Rectal smooth muscle tissue (tissue), 1 donor: ENCODE measurements around the gene MAP3K14.

ENCODE experiments used
- H3K27ac ChIP-seq: one replicate; pipeline ENCODE4 v1.7.0; 2013; ENCODE audit warnings: low read depth, low read length, inconsistent platforms
- H3K27me3 ChIP-seq: one replicate; pipeline ENCODE4 v1.7.0; 2013; ENCODE audit warnings: low read length; ENCODE audit not compliant: control insufficient read depth, insufficient read depth
- H3K36me3 ChIP-seq: one replicate; pipeline ENCODE4 v1.7.0; 2013; ENCODE audit warnings: low read length; ENCODE audit not compliant: control insufficient read depth, insufficient read depth
- H3K4me1 ChIP-seq: one replicate; pipeline ENCODE4 v1.7.0; 2013; ENCODE audit warnings: low read length; ENCODE audit not compliant: control insufficient read depth, insufficient read depth
- H3K4me3 ChIP-seq: one replicate; pipeline ENCODE4 v1.7.0; 2013; ENCODE audit warnings: low read length
- H3K9ac ChIP-seq: one replicate; pipeline ENCODE4 v1.7.0; 2013; ENCODE audit warnings: low read length

MAP3K14 gene

DNA sequence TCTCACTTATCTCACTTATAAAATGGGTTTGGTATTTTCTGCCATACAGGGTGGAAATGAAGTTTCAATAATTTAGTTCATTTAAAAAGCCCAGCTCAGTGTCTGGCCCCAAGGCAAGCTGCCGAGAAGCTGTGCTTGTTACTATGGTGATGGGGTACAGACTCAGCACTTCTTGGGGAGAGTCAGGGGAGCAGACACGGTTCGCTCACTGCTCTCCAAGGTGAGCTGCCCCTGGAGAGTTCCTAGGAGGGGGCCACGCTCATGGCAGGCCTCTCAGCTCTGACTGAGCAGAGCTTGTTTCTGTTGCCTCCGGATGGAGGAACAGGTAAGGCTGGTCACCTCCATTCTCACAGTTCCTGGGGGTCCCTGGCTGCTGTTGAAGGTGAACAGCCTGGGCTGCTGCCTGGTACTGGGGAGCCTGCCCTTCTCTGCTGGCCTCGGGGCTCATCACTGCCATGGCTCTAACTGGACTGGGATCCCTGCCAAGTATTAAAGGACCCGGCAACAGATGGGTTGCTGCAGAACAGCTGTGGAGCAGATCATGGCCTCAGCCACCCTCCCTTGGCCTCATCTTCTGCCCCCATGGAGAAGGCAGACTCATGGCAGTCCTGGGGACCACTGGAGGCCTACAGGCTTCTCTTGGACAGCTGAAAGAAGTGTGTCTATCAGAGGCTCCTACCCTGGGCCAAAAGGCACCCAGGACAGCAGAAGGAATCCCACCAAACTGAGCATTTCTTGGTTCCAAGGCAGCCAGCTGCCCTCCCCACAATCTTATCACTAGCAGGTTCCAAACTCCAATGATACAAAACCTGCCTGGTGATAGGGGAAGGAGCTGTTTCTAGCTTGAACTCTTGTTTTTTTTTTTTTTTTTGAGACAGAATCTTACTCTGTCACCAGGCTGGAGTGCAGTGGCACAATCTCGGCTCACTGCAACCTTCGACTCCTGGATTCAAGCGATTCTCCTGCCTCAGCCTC is 29.0 kb downstream of the MAP3K14 start:
- H3K9ac ChIP-seq = peak overlapping the region; percentile 16
- peaks cover 85% of the 10 kb centered on the region for H3K4me1 ChIP-seq
- H3K36me3 ChIP-seq = peaks cover 55% of the 10 kb centered on the region

DNA sequence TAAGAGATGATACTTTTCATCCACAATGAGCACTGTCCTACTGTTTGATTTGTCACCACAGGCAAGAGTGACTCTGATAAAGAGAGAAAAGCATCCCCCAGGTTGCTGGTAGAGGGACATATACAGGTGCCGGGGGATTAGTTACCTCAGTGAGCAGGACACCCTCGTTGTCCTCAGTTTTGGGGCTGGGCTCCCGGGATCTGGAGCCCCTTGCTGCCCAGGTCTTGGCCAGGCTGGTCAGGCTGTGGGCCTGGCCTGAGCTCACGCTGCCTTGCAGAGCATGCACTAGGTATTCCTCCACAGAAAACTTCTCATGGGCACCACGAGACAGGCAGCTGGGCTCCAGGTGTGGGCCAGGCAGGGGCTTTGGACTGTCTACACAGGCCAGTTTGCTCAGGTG is 30.5 kb downstream of the MAP3K14 start:
- Histone ChIP-seq H3K4me3 (no peak overlapping the region), H3K9ac (no peak overlapping the region), H3K27ac (peak overlapping the region; percentile 92), H3K4me1 (peaks cover 78% of the 10 kb centered on the region), H3K27me3 (no peaks in the 10 kb centered on the region), H3K36me3 (peaks cover 59% of the 10 kb centered on the region)

More for the DNA sequence above, 29.0 kb downstream of the MAP3K14 start:
- peak overlapping the region; percentile 2 for H3K4me3 ChIP-seq
- peak overlapping the region; percentile 92 for H3K27ac ChIP-seq
- no peaks in the 10 kb centered on the region for H3K27me3 ChIP-seq

DNA sequence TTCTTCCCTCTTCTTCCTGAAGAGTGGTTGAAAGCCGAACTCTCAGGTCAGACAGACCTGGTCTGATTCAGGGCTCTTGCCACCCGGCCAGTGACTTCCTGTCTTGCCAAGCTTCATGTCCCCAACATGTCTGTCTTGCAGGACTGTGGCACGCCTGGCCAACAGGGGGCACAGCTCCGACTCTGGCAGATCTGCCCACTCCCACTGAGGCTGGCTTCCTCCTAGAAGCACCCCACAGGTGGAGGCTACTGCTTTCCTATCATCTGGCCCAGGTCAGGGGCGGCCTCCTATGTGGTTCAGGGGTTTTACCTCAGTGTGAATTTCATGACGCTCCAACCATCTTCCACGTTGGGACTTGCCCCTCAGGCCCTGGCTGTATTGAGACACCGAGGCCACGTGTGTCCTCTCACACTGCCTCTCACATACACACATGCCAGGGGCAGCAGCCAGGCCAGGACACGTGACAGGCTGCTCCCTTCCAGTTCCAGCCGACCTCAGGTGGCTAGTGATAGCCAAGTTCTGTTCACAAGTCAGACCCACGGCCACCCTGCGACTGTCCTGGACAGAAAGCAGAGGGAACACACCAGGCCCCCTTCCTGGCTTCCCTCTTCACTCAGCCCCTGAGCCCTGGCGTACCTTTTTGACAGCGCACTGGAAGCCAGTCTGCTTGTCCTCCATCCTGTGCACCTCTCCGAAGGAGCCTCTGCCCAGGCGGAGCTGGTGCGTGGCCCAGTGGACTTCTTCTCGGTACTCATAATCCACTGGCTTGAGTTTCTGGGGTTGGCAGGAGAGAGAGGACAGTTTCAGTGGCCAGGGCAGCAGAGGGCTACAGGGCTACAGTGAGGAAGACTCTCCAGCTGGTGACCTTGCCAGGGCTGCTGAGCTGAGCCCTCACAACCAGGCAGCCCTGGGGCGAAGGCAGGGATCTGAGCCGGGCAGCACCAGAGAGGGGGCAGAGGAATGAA is 32.4 kb downstream of the MAP3K14 start:
- peaks cover 52% of the 10 kb centered on the region for H3K36me3 ChIP-seq
- H3K27me3 ChIP-seq = no peaks in the 10 kb centered on the region
- no peak overlapping the region for H3K9ac ChIP-seq
- H3K27ac ChIP-seq = peak overlapping the region; percentile 79
- no peak overlapping the region for H3K4me3 ChIP-seq
- peaks cover 60% of the 10 kb centered on the region for H3K4me1 ChIP-seq

GRCh38 chr17:45283711-45284110 is 33.1 kb downstream of the MAP3K14 start:
- H3K27me3 ChIP-seq = no peaks in the 10 kb centered on the region
- peaks cover 55% of the 10 kb centered on the region for H3K4me1 ChIP-seq
- H3K27ac ChIP-seq = peak overlapping the region; percentile 79
- no peak overlapping the region for H3K9ac ChIP-seq
- H3K36me3 ChIP-seq = peaks cover 44% of the 10 kb centered on the region
- H3K4me3 ChIP-seq = no peak overlapping the region

- Histone ChIP-seq H3K4me1 (peaks cover 53% of the 10 kb centered on the region), H3K9ac (no peak overlapping the region), H3K36me3 (peaks cover 43% of the 10 kb centered on the region), H3K4me3 (no peak overlapping the region), H3K27me3 (no peaks in the 10 kb centered on the region), H3K27ac (peak overlapping the region; percentile 79)
Observed at GRCh38 chr17:45282683-45283644, 33.9 kb downstream of the MAP3K14 start.

- Histone ChIP-seq H3K27me3 (no peaks in the 10 kb centered on the region), H3K9ac (no peak overlapping the region), H3K4me1 (peaks cover 45% of the 10 kb centered on the region), H3K36me3 (peaks cover 21% of the 10 kb centered on the region), H3K4me3 (no peak overlapping the region), H3K27ac (peak overlapping the region; percentile 7)
Observed at GRCh38 chr17:45279898-45280297, 36.9 kb downstream of the MAP3K14 start.

DNA sequence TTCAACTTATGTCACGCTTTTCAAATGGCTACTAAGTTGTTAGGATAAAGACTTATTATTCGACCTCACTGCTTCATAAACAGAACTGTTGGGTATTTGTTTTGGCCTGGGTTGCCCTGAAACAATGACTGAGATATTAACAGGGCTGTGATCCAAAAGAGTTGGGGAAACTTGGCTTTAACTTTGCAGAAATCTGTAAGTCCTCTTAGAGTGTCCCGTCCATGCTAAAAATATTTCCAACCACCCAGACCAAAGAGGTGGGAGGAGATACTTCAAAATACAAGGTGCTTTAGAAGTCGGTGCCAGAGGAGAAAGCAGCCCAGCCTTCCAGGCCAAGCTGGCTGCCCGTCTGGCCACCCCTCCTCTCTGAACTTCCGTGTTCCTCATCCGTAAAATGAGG is 38.8 kb downstream of the MAP3K14 start:
- Histone ChIP-seq H3K27me3 (no peaks in the 10 kb centered on the region), H3K27ac (peak overlapping the region; percentile 52), H3K4me1 (peaks cover 26% of the 10 kb centered on the region), H3K36me3 (peaks cover 24% of the 10 kb centered on the region), H3K4me3 (no peak overlapping the region), H3K9ac (no peak overlapping the region)

GRCh38 chr17:45277216-45277849 is 39.5 kb downstream of the MAP3K14 start:
- Histone ChIP-seq H3K9ac (no peak overlapping the region), H3K4me3 (no peak overlapping the region), H3K4me1 (peaks cover 20% of the 10 kb centered on the region), H3K36me3 (peaks cover 21% of the 10 kb centered on the region), H3K27ac (peak overlapping the region; percentile 52), H3K27me3 (no peaks in the 10 kb centered on the region)

DNA sequence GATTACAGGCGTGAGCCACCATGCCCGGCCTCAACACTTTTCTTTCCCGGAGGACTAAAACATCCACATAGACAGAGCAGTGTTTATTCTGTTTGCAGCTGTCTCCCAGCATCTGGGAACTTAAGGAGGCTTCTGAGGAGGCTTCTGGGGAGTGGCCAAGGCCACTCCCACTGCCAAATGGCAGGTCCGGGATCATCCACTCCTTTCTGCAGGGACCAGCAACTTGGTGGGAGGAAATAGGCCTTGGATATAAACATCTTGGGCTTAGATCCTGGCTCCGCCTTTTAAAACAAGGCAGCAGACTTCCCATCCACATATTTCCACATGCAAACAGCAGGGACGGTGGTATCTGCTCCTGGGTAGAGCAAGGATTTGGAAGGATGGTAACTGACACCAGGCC is 40.8 kb downstream of the MAP3K14 start:
- H3K4me3 ChIP-seq = no peak overlapping the region
- peaks cover 25% of the 10 kb centered on the region for H3K36me3 ChIP-seq
- H3K27ac ChIP-seq = peak overlapping the region; percentile 51
- H3K4me1 ChIP-seq = peaks cover 16% of the 10 kb centered on the region
- no peaks in the 10 kb centered on the region for H3K27me3 ChIP-seq
- H3K9ac ChIP-seq = no peak overlapping the region

DNA sequence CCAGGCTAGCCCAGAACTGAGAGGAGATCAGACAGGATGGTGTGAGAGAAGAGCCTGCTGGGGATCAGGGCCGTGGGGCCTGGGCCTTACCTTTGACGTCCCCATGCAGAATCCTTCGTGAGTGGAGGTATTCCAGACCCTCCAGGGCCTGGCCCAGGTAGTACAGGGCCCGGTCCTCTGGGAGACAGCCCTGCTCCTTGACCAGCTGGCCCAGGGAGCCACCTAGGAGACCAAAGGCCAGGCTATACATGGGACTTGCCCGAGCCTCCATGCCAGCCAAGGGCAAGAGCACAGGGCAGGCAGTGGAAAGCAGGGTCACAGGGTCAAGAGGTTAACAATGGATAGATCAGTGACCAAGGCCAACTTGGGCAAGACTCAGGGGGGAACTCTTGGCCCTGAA is 42.8 kb downstream of the MAP3K14 start:
- no peak overlapping the region for H3K4me3 ChIP-seq
- no peaks in the 10 kb centered on the region for H3K27me3 ChIP-seq
- H3K36me3 ChIP-seq = peaks cover 39% of the 10 kb centered on the region
- no peak overlapping the region for H3K27ac ChIP-seq
- H3K9ac ChIP-seq = no peak overlapping the region
- H3K4me1 ChIP-seq = peaks cover 16% of the 10 kb centered on the region

DNA sequence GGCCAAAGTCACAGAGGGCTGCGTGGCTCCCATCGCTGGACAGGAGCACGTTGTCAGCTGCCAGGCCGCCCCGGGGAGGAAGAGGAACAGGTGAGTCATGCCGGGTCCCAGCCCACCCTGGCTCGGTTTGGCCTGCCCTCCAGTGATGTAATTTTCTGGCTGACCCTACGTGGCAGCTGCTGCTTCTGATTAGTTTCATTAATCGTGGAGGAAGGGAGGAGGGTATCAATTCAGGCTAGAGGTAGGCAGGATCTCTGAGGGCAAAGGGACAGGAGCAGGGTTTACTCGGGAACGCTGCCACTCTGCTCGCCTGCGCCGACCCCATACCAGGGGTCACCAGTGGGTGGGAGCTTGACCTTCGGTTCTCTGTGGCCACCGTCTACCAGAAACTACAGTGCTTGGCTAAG is 43.3 kb downstream of the MAP3K14 start:
- Histone ChIP-seq H3K9ac (no peak overlapping the region), H3K27ac (no peak overlapping the region), H3K36me3 (peaks cover 42% of the 10 kb centered on the region)

More for the DNA sequence above, 43.3 kb downstream of the MAP3K14 start:
- no peaks in the 10 kb centered on the region for H3K27me3 ChIP-seq
- peaks cover 16% of the 10 kb centered on the region for H3K4me1 ChIP-seq
- no peak overlapping the region for H3K4me3 ChIP-seq
